Epithelial cell of esophagus (primary cell): ENCODE data around the gene MAPKAPK2.

Experiments used
- DNase-seq: peaks from one replicate; pipeline ENCODE4 v3.0.0; 2010; ENCODE audit warnings: low read depth
- H3K4me3 ChIP-seq: 2 replicates; pipeline ENCODE4 v1.5.1; 2011; ENCODE audit warnings: mild to moderate bottlenecking, low read length, control low read depth
- CTCF ChIP-seq: IDR thresholded peaks from 2 replicates; pipeline ENCODE4 v1.5.1; 2011; ENCODE audit warnings: low read depth, mild to moderate bottlenecking, low read length, control low read depth, inconsistent platforms; ENCODE audit not compliant: insufficient read depth; ENCODE audit errors: missing control alignments

Gene MAPKAPK2

DNA sequence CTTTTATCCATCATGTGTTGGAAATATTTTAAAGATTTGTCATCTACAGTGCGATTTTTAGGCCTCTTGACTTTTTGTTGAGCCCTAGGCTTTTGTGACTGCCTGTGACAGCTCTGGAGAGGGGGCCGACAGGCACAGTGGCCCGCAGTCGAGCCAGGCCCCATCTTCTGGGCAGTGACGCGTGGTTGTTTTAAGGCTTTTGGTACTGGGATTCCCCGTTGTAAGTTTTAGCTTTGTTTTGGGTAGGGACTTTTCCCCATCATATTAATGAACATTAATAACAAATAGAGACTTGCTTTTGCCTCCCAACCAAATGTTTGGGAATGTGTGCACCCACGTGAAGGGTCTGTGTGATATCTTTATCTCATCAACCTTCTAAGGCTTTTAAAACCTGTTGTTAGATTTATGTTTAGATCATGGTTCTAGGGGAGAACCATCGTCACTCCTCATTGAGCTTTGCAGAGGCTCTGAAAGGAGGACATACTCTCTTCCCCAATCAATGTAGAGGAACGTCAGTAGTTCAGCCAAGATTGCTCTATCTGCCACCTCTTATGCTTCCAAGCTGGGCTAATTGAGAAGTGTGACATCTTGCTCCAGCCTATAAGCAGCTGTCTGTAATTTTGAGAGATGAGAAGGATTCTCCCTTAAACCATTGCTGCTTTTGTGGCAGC, 34.6 kb downstream of the MAPKAPK2 start:
- no peak for DNase-seq
- no peak for TF ChIP-seq CTCF
- H3K4me3 ChIP-seq = no peak overlapping the region

DNA sequence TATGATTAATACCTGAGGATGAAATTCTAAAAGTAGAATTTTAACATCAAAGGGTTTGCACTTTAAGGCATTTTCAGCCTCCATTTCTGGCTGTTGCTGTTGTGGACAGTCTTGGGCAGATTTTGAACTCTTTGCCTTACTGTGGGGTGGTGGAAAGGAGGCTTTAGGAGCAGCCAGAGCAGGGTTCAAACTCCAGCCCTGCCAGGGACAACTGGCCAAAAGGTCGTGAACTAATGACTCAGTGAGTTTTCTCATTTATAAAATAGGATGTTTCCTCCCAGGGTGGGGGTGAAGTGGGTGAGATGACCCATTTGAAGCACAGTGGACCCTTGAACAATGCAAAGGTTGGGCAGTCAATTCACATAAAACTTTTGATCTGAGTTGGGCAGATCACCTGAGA, 36.7 kb downstream of the MAPKAPK2 start:
- no peak for DNase-seq
- no peak overlapping the region for H3K4me3 ChIP-seq
- no peak for TF ChIP-seq CTCF

DNA sequence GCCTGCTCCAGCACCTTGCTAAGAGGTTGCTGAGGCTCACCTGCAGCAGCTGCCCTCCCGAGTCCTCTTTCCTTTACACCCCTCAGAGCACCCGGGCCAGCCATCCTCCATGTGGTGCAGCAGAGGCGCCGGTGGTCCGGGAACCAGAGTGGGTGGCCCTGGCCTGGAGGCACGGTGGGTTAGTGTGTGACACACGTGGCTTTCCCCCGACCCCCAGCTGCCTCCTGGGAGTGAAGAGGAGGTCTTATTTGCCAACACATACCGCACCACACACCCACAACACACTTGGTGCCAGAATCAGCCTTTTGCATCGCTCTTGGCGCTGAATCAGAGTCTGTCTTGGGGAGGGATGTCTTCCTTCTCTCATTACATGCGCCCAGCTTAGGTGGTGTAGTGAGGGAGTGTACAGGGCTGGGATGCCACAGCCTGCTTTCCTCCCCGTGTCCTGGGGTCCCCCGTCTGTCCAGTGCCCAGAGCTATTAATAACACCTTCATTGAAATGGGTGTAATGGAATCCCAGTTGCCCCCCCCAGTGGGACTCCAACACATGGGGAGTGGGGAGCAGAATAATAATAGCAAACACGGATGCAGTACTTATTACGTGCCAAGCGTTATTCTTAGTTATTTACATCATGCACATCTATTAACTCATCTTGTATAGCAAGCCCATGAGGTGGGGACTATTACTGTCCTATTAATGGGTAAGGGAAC, 38.2 kb downstream of the MAPKAPK2 start:
- H3K4me3 ChIP-seq = no peak overlapping the region
- DNase-seq = no peak

GRCh38 chr1:206723462-206723804, 38.7 kb downstream of the MAPKAPK2 start:
- no peak overlapping the region for H3K4me3 ChIP-seq
- no peak for TF ChIP-seq CTCF
- no peak for DNase-seq

More for the DNA sequence above, 38.2 kb downstream of the MAPKAPK2 start:
- no peak for TF ChIP-seq CTCF

DNA sequence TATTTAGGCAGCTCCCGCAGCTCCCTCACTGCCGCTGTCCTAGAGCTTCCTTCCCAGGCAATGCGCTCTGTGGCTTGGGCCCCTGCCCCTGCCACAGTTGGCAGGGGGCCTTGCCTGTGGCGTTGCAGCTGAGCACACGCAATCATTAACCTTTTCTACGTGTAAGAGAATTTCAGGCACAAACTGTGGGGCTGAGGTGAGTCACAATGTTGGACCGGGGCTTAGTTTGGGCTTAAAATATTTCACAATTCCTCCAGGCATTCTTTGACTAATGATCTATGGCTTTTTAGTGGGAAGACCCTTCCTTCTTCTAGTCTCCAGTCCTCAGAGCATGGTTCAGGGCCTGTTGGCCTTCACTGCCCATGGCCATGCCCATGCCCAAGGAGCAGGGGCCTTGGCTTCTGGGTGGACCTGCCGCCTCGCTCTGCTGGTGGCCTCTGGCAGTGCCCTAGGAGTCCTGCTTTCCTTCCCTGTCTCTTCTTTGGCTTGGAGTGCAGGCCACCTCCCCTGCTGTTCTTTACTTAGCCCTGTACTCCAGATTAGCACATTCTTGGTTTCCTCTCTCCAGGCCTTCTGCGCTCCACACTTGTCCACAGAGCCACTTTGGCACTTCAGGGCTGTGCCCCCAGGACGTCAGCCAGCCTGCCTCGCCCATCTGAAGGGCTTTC, 39.2 kb downstream of the MAPKAPK2 start:
- no peak for TF ChIP-seq CTCF
- no peak overlapping the region for H3K4me3 ChIP-seq
- peak; percentile 78 for DNase-seq

- peak; percentile 60 for DNase-seq
- no peak overlapping the region for H3K4me3 ChIP-seq
- TF ChIP-seq CTCF = peak; percentile 75
These were observed 40.6 kb downstream of the MAPKAPK2 start for GRCh38 chr1:206725109-206725963.
